Activated CD8-positive, alpha-beta T cell treated with anti-CD3 and anti-CD28 coated beads for 36 hours (primary cell): ENCODE measurements around the gene ABHD14A. TPM values are rescaled to one million over a fixed set of nuclear protein-coding genes. Genes with fewer than 3 reads are reported as not detected.

Source experiments
- ATAC-seq: fragments of 200-7000 bp; cut with Tn5 transposase; one replicate; pipeline ENCODE4 v1.10.0; 2021; ENCODE audit warnings: mild to moderate bottlenecking, moderate library complexity
- CTCF ChIA-PET: fragments of 350-600 bp; sonication (Branson Sonifier 250); formaldehyde crosslinking; loops from one replicate; lab custom pipeline; 2021; ENCODE audit warnings: antibody characterized with exemption; lab: Charles Lee
- POLR2A ChIA-PET: fragments of 350-600 bp; sonication (Branson Sonifier 250); formaldehyde crosslinking; loops from one replicate; lab custom pipeline; 2021; ENCODE audit warnings: antibody characterized with exemption; lab: Charles Lee
- DNase-seq: peaks from one replicate; pipeline ENCODE4 v3.0.0-alpha.2; 2020
- H3K27ac Mint-ChIP-seq: one replicate; pipeline ENCODE4 v1.8.0; 2021; ENCODE audit warnings: mild to moderate bottlenecking, mixed read lengths
- H3K27me3 Mint-ChIP-seq: one replicate; pipeline ENCODE4 v1.8.0; 2021; ENCODE audit warnings: mixed read lengths
- H3K36me3 Mint-ChIP-seq: one replicate; pipeline ENCODE4 v1.8.0; 2021; ENCODE audit warnings: low read depth, mixed read lengths
- H3K4me1 Mint-ChIP-seq: one replicate; pipeline ENCODE4 v1.8.0; 2021; ENCODE audit warnings: low read depth, mixed read lengths
- H3K4me3 Mint-ChIP-seq: one replicate; pipeline ENCODE4 v1.8.0; 2021; ENCODE audit warnings: mild to moderate bottlenecking, moderate library complexity, mixed read lengths
- H3K9me3 Mint-ChIP-seq: one replicate; pipeline ENCODE4 v1.8.0; 2021; ENCODE audit warnings: mixed read lengths
- intact Hi-C: fragments of 100-400 bp; cut with micrococcal nuclease; formaldehyde crosslinking; loops from one replicate; pipeline ENCODE4 v1.10.0; 2022
- total RNA-seq, 2 experiments: library from RNA; stranded (reverse); gene quantifications; one replicate each; pipeline ENCODE4 v1.2.3, GENCODE V29; 2021
- TF ChIP-seq, protein P1 (sequence below): fragments of 200-600 bp; IDR thresholded peaks from one replicate; pipeline ENCODE4 v1.8.0; 2022; ENCODE audit warnings: antibody characterized with exemption, mild to moderate bottlenecking

The ABHD14A gene
- total RNA-seq, 2 experiments from 2014 or later: 8.9 to 9.5 TPM

GRCh38 chr3:51977446-51978142 is 2.7 kb downstream of the ABHD14A start:
- ATAC-seq (peak; percentile 11), DNase-seq (peak; percentile 63)
- POLR2A ChIA-PET: interaction anchor here (1.4 to 14.5 kb wide), 2 partner anchors 15 to 78 kb away, joined by 3 to 267 read pairs; partner anchors contain the start of genes DUSP7 and RPL29
- TF ChIP-seq, protein P1, sequence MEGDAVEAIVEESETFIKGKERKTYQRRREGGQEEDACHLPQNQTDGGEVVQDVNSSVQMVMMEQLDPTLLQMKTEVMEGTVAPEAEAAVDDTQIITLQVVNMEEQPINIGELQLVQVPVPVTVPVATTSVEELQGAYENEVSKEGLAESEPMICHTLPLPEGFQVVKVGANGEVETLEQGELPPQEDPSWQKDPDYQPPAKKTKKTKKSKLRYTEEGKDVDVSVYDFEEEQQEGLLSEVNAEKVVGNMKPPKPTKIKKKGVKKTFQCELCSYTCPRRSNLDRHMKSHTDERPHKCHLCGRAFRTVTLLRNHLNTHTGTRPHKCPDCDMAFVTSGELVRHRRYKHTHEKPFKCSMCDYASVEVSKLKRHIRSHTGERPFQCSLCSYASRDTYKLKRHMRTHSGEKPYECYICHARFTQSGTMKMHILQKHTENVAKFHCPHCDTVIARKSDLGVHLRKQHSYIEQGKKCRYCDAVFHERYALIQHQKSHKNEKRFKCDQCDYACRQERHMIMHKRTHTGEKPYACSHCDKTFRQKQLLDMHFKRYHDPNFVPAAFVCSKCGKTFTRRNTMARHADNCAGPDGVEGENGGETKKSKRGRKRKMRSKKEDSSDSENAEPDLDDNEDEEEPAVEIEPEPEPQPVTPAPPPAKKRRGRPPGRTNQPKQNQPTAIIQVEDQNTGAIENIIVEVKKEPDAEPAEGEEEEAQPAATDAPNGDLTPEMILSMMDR: no peak
- H3K27ac Mint-ChIP-seq: peak overlapping the region; percentile 40
- H3K4me1 Mint-ChIP-seq: peaks cover 36% of the 10 kb centered on the region
- H3K36me3 Mint-ChIP-seq: peaks cover 10% of the 10 kb centered on the region
- H3K9me3 Mint-ChIP-seq: no peaks in the 10 kb centered on the region
- intact Hi-C loops: no loop called here
- H3K27me3 Mint-ChIP-seq: no peaks in the 10 kb centered on the region
- no peak overlapping the region for H3K4me3 Mint-ChIP-seq
- CTCF ChIA-PET: interaction anchor here (2.0 kb wide), 1 partner anchor 78 kb away, joined by 5 read pairs; the partner anchor contains the start of gene DUSP7

- H3K27ac Mint-ChIP-seq: no peak overlapping the region
- H3K4me3 Mint-ChIP-seq: no peak overlapping the region
- TF ChIP-seq, protein P1: no peak
- H3K36me3 Mint-ChIP-seq: peaks cover 11% of the 10 kb centered on the region
- no peak for DNase-seq
- peaks cover 36% of the 10 kb centered on the region for H3K4me1 Mint-ChIP-seq
- POLR2A ChIA-PET: interaction anchor here (14.5 kb wide), 1 partner anchor 15 kb away, joined by 267 read pairs; the partner anchor contains the start of gene RPL29
- H3K27me3 Mint-ChIP-seq: no peaks in the 10 kb centered on the region
- intact Hi-C loops: no loop called here
- CTCF ChIA-PET: no interaction called here
- H3K9me3 Mint-ChIP-seq: no peaks in the 10 kb centered on the region
- no peak for ATAC-seq
Measured at GRCh38 chr3:51978143-51978502, 3.3 kb downstream of the ABHD14A start.

DNA sequence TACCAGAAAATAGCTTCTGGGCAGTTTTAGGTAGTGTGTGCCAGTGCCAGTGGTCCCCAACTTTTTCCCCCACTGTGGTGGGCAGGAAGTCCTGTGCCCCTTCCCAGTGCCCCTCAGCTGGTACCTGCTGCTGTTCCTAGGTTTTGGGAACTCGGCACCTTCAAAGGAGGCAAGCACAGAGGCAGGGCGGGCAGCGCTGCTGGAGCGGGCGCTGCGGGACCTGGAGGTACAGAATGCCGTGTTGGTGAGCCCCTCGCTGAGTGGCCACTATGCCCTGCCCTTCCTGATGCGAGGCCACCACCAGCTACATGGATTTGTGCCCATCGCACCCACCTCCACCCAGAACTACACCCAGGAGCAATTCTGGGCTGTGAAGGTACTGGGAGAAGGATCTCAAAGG is 5.4 kb downstream of the ABHD14A start:
- Mint-ChIP-seq H3K36me3 (peaks cover 10% of the 10 kb centered on the region), H3K9me3 (no peaks in the 10 kb centered on the region), H3K27ac (no peak overlapping the region), H3K27me3 (no peaks in the 10 kb centered on the region), H3K4me1 (peaks cover 37% of the 10 kb centered on the region), H3K4me3 (no peak overlapping the region)
- DNase-seq: no peak
- no peak for ATAC-seq
- ChIA-PET CTCF (no interaction called here), POLR2A (interaction anchor here (14.5 kb wide), 1 partner anchor 13 kb away, joined by 267 read pairs; the partner anchor contains the start of gene RPL29)
- TF ChIP-seq, protein P1: no peak
- intact Hi-C loops: loop anchor here (5.0 kb wide), 1 partner anchor 38 kb away; the partner anchor contains the start of genes PARP3 and RRP9

GRCh38 chr3:51982352-51982837 is 7.5 kb downstream of the ABHD14A start:
- no peaks in the 10 kb centered on the region for H3K9me3 Mint-ChIP-seq
- ATAC-seq (peak; percentile 41), DNase-seq (peak; percentile 66)
- peaks cover 10% of the 10 kb centered on the region for H3K36me3 Mint-ChIP-seq
- intact Hi-C loops: loop anchor here (5.0 kb wide), 1 partner anchor 40 kb away; the partner anchor contains the start of genes PARP3 and RRP9
- TF ChIP-seq, protein P1: peak; percentile 76
- H3K27ac Mint-ChIP-seq: peak overlapping the region; percentile 95
- peak overlapping the region; percentile 92 for H3K4me3 Mint-ChIP-seq
- ChIA-PET CTCF (interaction anchor here (0.7 to 3.6 kb wide), 16 partner anchors 9 to 464 kb away, joined by 3 to 40 read pairs (median 6); partner anchors contain the start of genes ABHD14A, ABHD14B, PARP3 and PCBP4), POLR2A (interaction anchor here (0.8 to 14.5 kb wide), 11 partner anchors 9 to 215 kb away, joined by 3 to 267 read pairs (median 4); partner anchors contain the start of genes ABHD14A, ABHD14B, DUSP7 and PARP3)
- H3K4me1 Mint-ChIP-seq: peaks cover 21% of the 10 kb centered on the region
- no peaks in the 10 kb centered on the region for H3K27me3 Mint-ChIP-seq
